Esophagus muscularis mucosa (tissue), 3 donors: ENCODE results near the gene NR2F1.

Source experiments
- EP300 ChIP-seq: sonication (generic); formaldehyde crosslinking; IDR thresholded peaks from one replicate; pipeline ENCODE4 v1.6.1; 2017; ENCODE audit warnings: antibody characterized with exemption
- POLR2AphosphoS5 ChIP-seq, 2 donors: sonication (generic); formaldehyde crosslinking; IDR thresholded peaks; one replicate each; pipeline ENCODE4 v1.6.1; 2017; ENCODE audit warnings: antibody characterized with exemption in 2 of 2

DNA sequence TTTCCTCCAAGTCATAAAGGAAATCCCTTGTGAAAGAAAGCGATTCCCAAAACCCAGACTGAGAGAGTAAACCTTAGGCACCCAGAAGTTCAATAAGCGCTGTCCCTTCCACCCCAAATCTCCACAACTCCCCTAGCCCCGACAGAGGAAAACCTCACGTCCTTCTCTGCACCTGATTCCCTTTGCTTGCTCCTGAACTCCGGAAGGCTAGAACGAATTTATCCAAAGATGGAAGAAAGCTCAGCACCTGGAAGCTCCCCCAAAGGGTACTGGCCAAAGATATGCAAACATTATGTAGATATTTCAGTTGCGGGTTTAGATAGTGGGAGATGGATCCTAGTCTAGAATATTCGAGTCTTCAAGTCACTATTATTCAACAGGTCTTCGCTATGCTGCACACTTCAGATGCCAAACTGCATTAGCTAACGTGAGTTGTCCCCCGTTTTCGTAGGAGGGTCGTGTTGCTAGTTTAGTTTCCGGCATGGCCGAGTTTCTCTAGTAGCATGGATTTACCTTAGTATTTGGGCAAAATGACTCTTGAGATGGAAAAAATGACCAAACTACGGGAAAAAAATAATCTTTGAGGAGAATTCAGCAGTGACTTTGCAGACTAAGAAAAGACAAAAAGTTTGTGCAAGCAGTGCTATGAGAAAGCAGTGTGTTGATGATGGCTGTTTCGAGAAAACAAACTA lies 27.7 kb downstream of the NR2F1 start:
- no peak for TF ChIP-seq POLR2AphosphoS5 (IDR thresholded peaks at IDR 0.05)
- TF ChIP-seq EP300: no peak
